A673 (cell line): Measurements from ENCODE around the gene SERPINB1. TPM values are rescaled to one million over a fixed set of nuclear protein-coding genes. Genes with fewer than 3 reads are reported as not detected.

Experiments
- BruUV-seq: library from RNA; stranded (reverse); fragments of 400-500 nt; replicated peaks from 2 replicates; lab custom pipeline; 2021; lab: Mats Ljungman, UMichigan
- CTCF ChIA-PET: fragments of 300-600 bp; sonication (Branson Sonifier 250); formaldehyde crosslinking; loops from one replicate; lab custom pipeline; 2022; ENCODE audit warnings: antibody characterized with exemption; lab: Charles Lee
- POLR2A ChIA-PET: fragments of 300-600 bp; sonication (Branson Sonifier 250); formaldehyde crosslinking; loops from one replicate; lab custom pipeline; 2022; ENCODE audit warnings: antibody characterized with exemption; ENCODE audit not compliant: low non-redundant PET; lab: Charles Lee
- DNase-seq: peaks from one replicate; pipeline ENCODE4 v3.0.0-alpha.2; 2015; ENCODE audit warnings: low spot score
- H3K27ac ChIP-seq: fragments of 200-600 bp; sonication (generic); 2 replicates; pipeline ENCODE4 v1.5.1; 2016; ENCODE audit warnings: mixed run types, low read depth, mild to moderate bottlenecking, mixed read lengths, antibody characterized with exemption, low read length; ENCODE audit not compliant: poor library complexity, severe bottlenecking
- H3K27me3 ChIP-seq: fragments of 200-600 bp; sonication (generic); replicated peaks from 2 replicates; pipeline ENCODE4 v1.6.1; 2017; ENCODE audit warnings: mixed run types, low read depth, mild to moderate bottlenecking, mixed read lengths, antibody characterized with exemption, low read length; ENCODE audit not compliant: insufficient read depth, poor library complexity
- H3K36me3 ChIP-seq: fragments of 200-600 bp; sonication (generic); 2 replicates; pipeline ENCODE4 v1.6.1; 2016; ENCODE audit warnings: mixed run types, mild to moderate bottlenecking, mixed read lengths, antibody characterized with exemption, low read length; ENCODE audit not compliant: insufficient read depth, poor library complexity, severe bottlenecking
- H3K4me1 ChIP-seq: fragments of 200-600 bp; sonication (generic); 2 replicates; pipeline ENCODE4 v1.6.1; 2017; ENCODE audit warnings: mixed run types, mild to moderate bottlenecking, mixed read lengths, antibody characterized with exemption, low read length; ENCODE audit not compliant: insufficient read depth, poor library complexity, severe bottlenecking
- H3K4me3 ChIP-seq: fragments of 200-600 bp; sonication (generic); 2 replicates; pipeline ENCODE4 v1.5.1; 2016; ENCODE audit warnings: low read depth, mixed run types, mild to moderate bottlenecking, mixed read lengths, low read length; ENCODE audit not compliant: poor library complexity, severe bottlenecking
- H3K9me3 ChIP-seq: fragments of 200-600 bp; sonication (generic); 2 replicates; pipeline ENCODE4 v1.6.1; 2016; ENCODE audit warnings: mixed run types, low read depth, mild to moderate bottlenecking, mixed read lengths, antibody characterized with exemption, low read length; ENCODE audit not compliant: poor library complexity, severe bottlenecking
- EZH2 ChIP-seq: fragments of 200-600 bp; sonication (generic); IDR thresholded peaks from 2 replicates; pipeline ENCODE4 v1.6.1; 2017; ENCODE audit warnings: borderline replicate concordance, low read depth, mild to moderate bottlenecking, mixed read lengths, antibody characterized with exemption, low read length; ENCODE audit not compliant: poor library complexity, severe bottlenecking
- intact Hi-C: fragments of 100-400 bp; cut with micrococcal nuclease; formaldehyde crosslinking; loops from one replicate; pipeline ENCODE4 v1.10.0; 2022; ENCODE audit not compliant: unreplicated experiment
- total RNA-seq: library from RNA; stranded (reverse); gene quantifications from 2 replicates; pipeline ENCODE4 v1.2.3, GENCODE V29; 2021
- TF ChIP-seq, protein P1 (sequence below): fragments of 300-800, 200-600 bp; sonication (generic); conservative IDR thresholded peaks from 2 replicates; pipeline ENCODE4 v1.5.1; 2017; ENCODE audit warnings: low read depth, mild to moderate bottlenecking, antibody characterized with exemption, low read length, moderate library complexity, mixed read lengths

SERPINB1 gene
- total RNA-seq, 1 experiment from 2014 or later = 1.3 TPM

GRCh38 chr6:2812695-2813094 is 29.0 kb downstream of the SERPINB1 start:
- BruUV-seq = no TSS peak
- ChIA-PET POLR2A (interaction anchor here (0.6 kb wide), 1 partner anchor 46 kb away, joined by 7 read pairs; no protein-coding TSS in a partner anchor), CTCF (no interaction called here)
- Histone ChIP-seq H3K36me3 (no peaks in the 10 kb centered on the region), H3K4me3 (no peak overlapping the region), H3K27me3 (no peaks in the 10 kb centered on the region), H3K9me3 (peaks cover 7% of the 10 kb centered on the region), H3K27ac (no peak overlapping the region), H3K4me1 (no peaks in the 10 kb centered on the region)
- intact Hi-C loops = no loop called here
- TF ChIP-seq, protein P1, sequence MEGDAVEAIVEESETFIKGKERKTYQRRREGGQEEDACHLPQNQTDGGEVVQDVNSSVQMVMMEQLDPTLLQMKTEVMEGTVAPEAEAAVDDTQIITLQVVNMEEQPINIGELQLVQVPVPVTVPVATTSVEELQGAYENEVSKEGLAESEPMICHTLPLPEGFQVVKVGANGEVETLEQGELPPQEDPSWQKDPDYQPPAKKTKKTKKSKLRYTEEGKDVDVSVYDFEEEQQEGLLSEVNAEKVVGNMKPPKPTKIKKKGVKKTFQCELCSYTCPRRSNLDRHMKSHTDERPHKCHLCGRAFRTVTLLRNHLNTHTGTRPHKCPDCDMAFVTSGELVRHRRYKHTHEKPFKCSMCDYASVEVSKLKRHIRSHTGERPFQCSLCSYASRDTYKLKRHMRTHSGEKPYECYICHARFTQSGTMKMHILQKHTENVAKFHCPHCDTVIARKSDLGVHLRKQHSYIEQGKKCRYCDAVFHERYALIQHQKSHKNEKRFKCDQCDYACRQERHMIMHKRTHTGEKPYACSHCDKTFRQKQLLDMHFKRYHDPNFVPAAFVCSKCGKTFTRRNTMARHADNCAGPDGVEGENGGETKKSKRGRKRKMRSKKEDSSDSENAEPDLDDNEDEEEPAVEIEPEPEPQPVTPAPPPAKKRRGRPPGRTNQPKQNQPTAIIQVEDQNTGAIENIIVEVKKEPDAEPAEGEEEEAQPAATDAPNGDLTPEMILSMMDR = no peak
- TF ChIP-seq EZH2 = no peak
- no peak for DNase-seq

- BruUV-seq = no TSS peak
- no peak overlapping the region for H3K4me3 ChIP-seq
- DNase-seq = no peak
- no peak overlapping the region for H3K27ac ChIP-seq
- H3K4me1 ChIP-seq = peaks cover 10% of the 10 kb centered on the region
- TF ChIP-seq, protein P1 = no peak
- no peak for TF ChIP-seq EZH2
- H3K27me3 ChIP-seq = no peaks in the 10 kb centered on the region
- intact Hi-C loops = no loop called here
- H3K9me3 ChIP-seq = no peaks in the 10 kb centered on the region
- no peaks in the 10 kb centered on the region for H3K36me3 ChIP-seq
- POLR2A ChIA-PET = no interaction called here
- CTCF ChIA-PET = no interaction called here
Measured at GRCh38 chr6:2810092-2810671, 31.5 kb downstream of the SERPINB1 start.

DNA sequence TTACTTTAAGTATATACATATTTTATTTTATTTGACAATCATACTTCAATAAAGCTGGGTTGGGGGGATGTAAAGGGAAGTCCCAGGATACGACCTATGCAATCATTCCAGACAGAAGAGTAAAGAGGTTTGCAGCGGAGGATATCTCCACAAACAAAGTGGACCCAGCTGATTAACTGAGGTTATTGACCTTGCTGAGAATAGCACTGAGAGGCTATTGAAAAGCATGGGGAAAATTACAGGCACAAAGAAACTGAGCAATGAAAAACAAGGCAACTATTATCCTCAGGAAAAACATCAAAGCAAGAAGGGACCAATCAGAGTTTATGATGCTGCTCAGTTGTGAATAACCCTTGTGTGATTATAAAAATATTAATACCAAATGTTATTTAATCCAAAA is 32.6 kb downstream of the SERPINB1 start:
- POLR2A ChIA-PET = no interaction called here

More for the DNA sequence above, 32.6 kb downstream of the SERPINB1 start:
- no peak overlapping the region for H3K4me3 ChIP-seq
- intact Hi-C loops = no loop called here
- no peaks in the 10 kb centered on the region for H3K9me3 ChIP-seq
- H3K4me1 ChIP-seq = peaks cover 10% of the 10 kb centered on the region
- no peak overlapping the region for H3K27ac ChIP-seq
- CTCF ChIA-PET = no interaction called here
- no TSS peak for BruUV-seq
- H3K27me3 ChIP-seq = no peaks in the 10 kb centered on the region
- no peak for DNase-seq
- H3K36me3 ChIP-seq = no peaks in the 10 kb centered on the region
- TF ChIP-seq, protein P1 = no peak
